Aorta (tissue), 5 donors: ENCODE data around the gene GRAMD4. TPM values are rescaled to one million over a fixed set of nuclear protein-coding genes. Genes with fewer than 3 reads are reported as not detected.

Experiments used
- ATAC-seq: fragments of 200-7000 bp; cut with Tn5 transposase; one replicate; pipeline ENCODE4 v1.9.1; 2022; ENCODE audit warnings: moderate library complexity; ENCODE audit not compliant: low FRiP score
- DNase-seq, 2 donors: peaks; one replicate each; pipeline ENCODE4 v3.0.0-alpha.2; 2020
- H3K27ac ChIP-seq, 2 donors: one replicate each; pipeline ENCODE4 v1.5.1; 2013; ENCODE audit warnings: low read length in 2 of 2, mild to moderate bottlenecking in 2 of 2, moderate library complexity in 2 of 2, control low read depth in 1 of 2, inconsistent platforms in 1 of 2, low read depth in 1 of 2
- H3K27me3 ChIP-seq, 2 donors: one replicate each; pipeline ENCODE4 v1.6.1; 2013; ENCODE audit warnings: control low read depth in 1 of 2, low read length in 1 of 2, mild to moderate bottlenecking in 1 of 2, moderate library complexity in 1 of 2; ENCODE audit not compliant: insufficient read depth in 2 of 2, control insufficient read depth in 1 of 2
- H3K36me3 ChIP-seq, 2 donors: one replicate each; pipeline ENCODE4 v1.6.1; 2013; ENCODE audit warnings: control low read depth in 1 of 2, low read length in 1 of 2, mild to moderate bottlenecking in 1 of 2; ENCODE audit not compliant: insufficient read depth in 2 of 2, control insufficient read depth in 1 of 2
- H3K4me1 ChIP-seq, 2 donors: one replicate each; pipeline ENCODE4 v1.6.1; 2013; ENCODE audit warnings: low read length in 2 of 2, control low read depth in 1 of 2, mild to moderate bottlenecking in 1 of 2, moderate library complexity in 1 of 2; ENCODE audit not compliant: insufficient read depth in 2 of 2, control insufficient read depth in 1 of 2
- H3K4me3 ChIP-seq, 2 donors: one replicate each; pipeline ENCODE4 v1.5.1; 2013; ENCODE audit warnings: low read length in 2 of 2, control low read depth in 1 of 2, mild to moderate bottlenecking in 1 of 2
- H3K9me3 ChIP-seq: one replicate; pipeline ENCODE4 v1.6.1; 2013; ENCODE audit warnings: mild to moderate bottlenecking, low read length; ENCODE audit not compliant: control insufficient read depth
- WGBS, 2 donors: extraction: QIAGEN DNeasy Blood & Tissue Kit; methylation state at CpG; one replicate each; pipeline ENCODE4 v1.1.7; 2013; 5-methylcytosine and 5-hydroxymethylcytosine counted together
- intact Hi-C, 2 donors: fragments of 100-400 bp; cut with DNase I; formaldehyde crosslinking; loops; one replicate each; pipeline versions ENCODE4 v1.14.2 to v1.15.0; 2022
- polyA plus RNA-seq, 2 donors: library from polyadenylated mRNA; stranded (reverse); fragments of 200-250 nt; gene quantifications; one replicate each; pipeline ENCODE4 v1.2.3, GENCODE V29; 2013
- total RNA-seq, 2 donors: library from RNA; stranded (reverse); fragmentation: NEBNext Ultra II Directional; extraction: Animal tissue kit (Norgen Biotek cat#: 25700); gene quantifications; one replicate each; pipeline ENCODE4 v1.2.1, GENCODE V29; 2021
- donor health status: healthy with polysubstance abuse.
- donor health status: Bipolar disorder and iron deficiency.
- donor health status: DM: no; HTN: no; CAD: no.
- donor health status: DM: no; HTN: no; CAD: no.
- donor health status: DM: yes; HTN: yes; CAD: no.

Gene GRAMD4
- total and polyA plus RNA-seq, 4 donors = 5.5 to 37.1 (median 11.2) TPM

DNA sequence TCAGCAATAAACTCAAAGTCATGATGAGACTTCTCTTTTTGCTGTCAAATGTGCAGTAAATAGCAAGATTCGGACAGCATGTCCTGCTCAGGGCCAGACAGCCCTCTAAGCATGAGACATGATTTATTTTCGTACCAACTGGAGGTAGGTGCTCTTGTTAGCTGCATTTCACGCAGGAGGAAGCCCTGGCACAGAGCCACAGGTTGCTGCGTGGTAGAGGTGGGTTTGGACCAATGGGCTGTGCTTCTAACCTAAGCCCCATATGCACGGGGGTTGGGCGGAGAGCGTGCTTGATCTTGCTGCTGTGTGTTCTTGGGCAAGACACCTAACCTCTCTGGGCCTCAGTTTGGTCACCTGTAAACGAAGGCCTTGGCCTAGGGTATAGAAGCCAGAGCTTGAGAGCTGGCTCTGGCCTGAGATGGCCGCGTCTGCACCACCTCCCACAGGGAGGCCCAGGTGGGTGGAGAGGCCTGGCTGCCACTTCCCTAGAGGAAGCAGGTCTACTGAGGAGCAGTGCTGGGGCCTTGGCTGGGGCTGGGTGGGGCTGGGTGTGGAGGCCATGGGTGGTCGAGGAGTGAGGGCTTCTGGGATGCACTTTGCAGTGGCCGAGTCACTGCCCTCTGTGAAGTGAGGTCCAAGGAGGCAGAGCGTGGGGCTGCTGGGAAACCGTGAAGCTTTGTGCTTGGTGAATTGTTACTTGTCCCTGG is 38.5 kb upstream of the GRAMD4 start:
- DNase-seq = peak; percentile 44 to 76
- H3K27me3 ChIP-seq = no peaks in the 10 kb centered on the region
- ATAC-seq = no peak
- H3K27ac ChIP-seq = no peak overlapping the region
- intact Hi-C loops = no loop called here
- WGBS, 2 donors = 85 to 88% methylated on average over 14 of the region's 14 CpGs
- H3K4me1 ChIP-seq = no peaks in the 10 kb centered on the region
- no peaks in the 10 kb centered on the region for H3K9me3 ChIP-seq
- H3K36me3 ChIP-seq = no peaks in the 10 kb centered on the region
- no peak overlapping the region for H3K4me3 ChIP-seq

DNA sequence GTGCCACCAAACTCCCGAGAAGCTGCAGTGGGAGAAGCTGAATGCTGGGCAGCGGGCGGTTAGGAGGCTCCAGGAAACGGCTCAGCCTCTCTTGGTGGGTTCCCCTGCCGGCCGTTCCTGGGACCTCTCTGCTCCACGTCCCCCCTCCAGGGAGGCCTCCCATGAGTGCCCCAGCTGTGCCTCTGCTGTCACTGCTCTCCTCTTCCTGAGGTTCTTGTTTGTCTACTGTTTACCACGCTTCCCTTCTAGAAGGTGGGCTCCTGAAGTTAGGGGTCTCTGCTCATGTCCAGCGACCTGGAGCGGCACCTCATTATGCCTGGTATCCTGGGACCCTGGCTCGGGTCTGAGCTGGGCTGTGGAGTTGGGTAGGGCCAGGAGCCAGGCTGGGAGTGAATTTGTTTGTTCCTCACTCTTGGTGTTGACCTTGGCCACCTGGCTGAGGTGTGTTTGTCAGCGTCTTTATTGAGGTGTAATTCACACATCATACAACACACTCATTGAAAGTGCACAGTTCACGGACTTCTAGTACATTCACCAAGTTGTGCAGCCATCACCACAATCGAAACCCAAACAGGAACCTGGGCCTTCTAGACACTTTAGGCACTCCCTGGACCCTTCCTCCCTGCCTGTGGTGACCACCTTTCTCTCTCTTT is 37.8 kb upstream of the GRAMD4 start:
- Histone ChIP-seq H3K4me1 (no peaks in the 10 kb centered on the region), H3K9me3 (no peaks in the 10 kb centered on the region), H3K27ac (no peak overlapping the region), H3K27me3 (no peaks in the 10 kb centered on the region), H3K36me3 (no peaks in the 10 kb centered on the region), H3K4me3 (no peak overlapping the region)
- ATAC-seq (no peak), DNase-seq (peak; percentile 40 to 57)
- intact Hi-C loops = no loop called here
- WGBS, 2 donors = 89 to 91% methylated on average over 14 of the region's 14 CpGs

GRCh38 chr22:46583571-46583970 is 36.6 kb upstream of the GRAMD4 start:
- Histone ChIP-seq H3K4me1 (no peaks in the 10 kb centered on the region), H3K36me3 (no peaks in the 10 kb centered on the region), H3K27ac (no peak overlapping the region), H3K9me3 (no peaks in the 10 kb centered on the region), H3K4me3 (no peak overlapping the region), H3K27me3 (no peaks in the 10 kb centered on the region)
- intact Hi-C loops = no loop called here
- DNase-seq (peak in 1 of 2 donors; percentile 68), ATAC-seq (no peak)
- 95 to 97% methylated on average over 11 of the region's 11 CpGs for WGBS, 2 donors

- H3K27me3 ChIP-seq = no peaks in the 10 kb centered on the region
- no peaks in the 10 kb centered on the region for H3K4me1 ChIP-seq
- H3K9me3 ChIP-seq = no peaks in the 10 kb centered on the region
- H3K36me3 ChIP-seq = no peaks in the 10 kb centered on the region
- ATAC-seq (no peak), DNase-seq (peak; percentile 30 to 67)
- no peak overlapping the region for H3K27ac ChIP-seq
- no peak overlapping the region for H3K4me3 ChIP-seq
- intact Hi-C loops = no loop called here
- 71 to 77% methylated on average over 42 to 43 of the region's 43 CpGs for WGBS, 2 donors
These were observed 35.9 kb upstream of the GRAMD4 start for GRCh38 chr22:46584081-46584921.

DNA sequence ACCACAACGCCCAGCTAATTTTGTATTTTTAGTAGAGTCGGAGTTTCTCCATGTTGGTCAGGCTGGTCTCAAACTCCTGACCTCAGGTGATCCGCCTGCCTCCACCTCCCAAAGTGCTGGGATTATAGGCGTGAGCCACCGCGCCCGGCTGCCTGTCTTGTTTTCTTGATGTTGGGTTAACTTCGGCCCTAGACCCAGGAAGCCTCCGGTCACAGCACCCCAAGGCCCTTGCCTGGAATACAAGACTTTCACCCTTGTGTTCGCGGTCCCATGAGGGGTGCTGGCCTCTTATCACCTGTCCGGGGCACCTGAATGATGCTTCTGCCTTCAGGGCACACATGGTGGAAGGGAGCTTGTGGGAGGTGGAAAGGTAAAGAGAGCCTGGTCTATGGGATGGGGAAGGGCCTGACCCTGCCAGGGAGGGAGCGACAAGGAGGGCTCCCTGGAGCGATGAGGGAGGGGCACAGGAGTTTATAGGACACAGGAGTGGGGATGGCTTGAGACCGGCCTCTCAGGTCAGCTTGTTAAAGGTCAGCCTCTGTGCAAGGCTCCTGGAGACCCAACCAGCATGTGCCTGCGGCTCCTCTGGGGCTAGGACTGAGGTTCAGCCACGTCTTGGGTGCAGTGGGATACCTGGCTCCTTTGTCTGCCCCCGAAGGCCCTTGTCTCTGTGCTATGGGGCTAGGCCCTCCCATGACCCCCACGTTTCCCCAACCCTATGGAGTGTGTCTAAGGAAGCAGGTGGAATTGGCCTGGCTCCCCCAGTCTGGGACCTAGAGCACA is 34.7 kb upstream of the GRAMD4 start:
- intact Hi-C loops = no loop called here
- H3K27ac ChIP-seq = no peak overlapping the region
- H3K36me3 ChIP-seq = no peaks in the 10 kb centered on the region
- 95 to 97% methylated on average over 19 of the region's 19 CpGs for WGBS, 2 donors
- no peaks in the 10 kb centered on the region for H3K4me1 ChIP-seq
- DNase-seq = peak in 1 of 2 donors; percentile 33
- no peaks in the 10 kb centered on the region for H3K27me3 ChIP-seq
- no peak for ATAC-seq
- no peaks in the 10 kb centered on the region for H3K9me3 ChIP-seq
- H3K4me3 ChIP-seq = no peak overlapping the region

GRCh38 chr22:46586123-46586519 is 34.1 kb upstream of the GRAMD4 start:
- Histone ChIP-seq H3K4me3 (no peak overlapping the region), H3K27me3 (no peaks in the 10 kb centered on the region), H3K27ac (no peak overlapping the region), H3K9me3 (no peaks in the 10 kb centered on the region), H3K36me3 (no peaks in the 10 kb centered on the region), H3K4me1 (no peaks in the 10 kb centered on the region)
- ATAC-seq (no peak), DNase-seq (peak; percentile 29 to 68)
- intact Hi-C loops = no loop called here
- WGBS, 2 donors = 89 to 95% methylated on average over 12 of the region's 12 CpGs

- intact Hi-C loops = no loop called here
- H3K4me3 ChIP-seq = no peak overlapping the region
- WGBS, 2 donors = 90 to 95% methylated on average over 12 of the region's 12 CpGs
- H3K27me3 ChIP-seq = no peaks in the 10 kb centered on the region
- no peaks in the 10 kb centered on the region for H3K36me3 ChIP-seq
- H3K27ac ChIP-seq = no peak overlapping the region
- H3K4me1 ChIP-seq = no peaks in the 10 kb centered on the region
- no peaks in the 10 kb centered on the region for H3K9me3 ChIP-seq
- DNase-seq = peak in 1 of 2 donors; percentile 67
- ATAC-seq = no peak
These were observed 33.6 kb upstream of the GRAMD4 start for GRCh38 chr22:46586531-46587011.

DNA sequence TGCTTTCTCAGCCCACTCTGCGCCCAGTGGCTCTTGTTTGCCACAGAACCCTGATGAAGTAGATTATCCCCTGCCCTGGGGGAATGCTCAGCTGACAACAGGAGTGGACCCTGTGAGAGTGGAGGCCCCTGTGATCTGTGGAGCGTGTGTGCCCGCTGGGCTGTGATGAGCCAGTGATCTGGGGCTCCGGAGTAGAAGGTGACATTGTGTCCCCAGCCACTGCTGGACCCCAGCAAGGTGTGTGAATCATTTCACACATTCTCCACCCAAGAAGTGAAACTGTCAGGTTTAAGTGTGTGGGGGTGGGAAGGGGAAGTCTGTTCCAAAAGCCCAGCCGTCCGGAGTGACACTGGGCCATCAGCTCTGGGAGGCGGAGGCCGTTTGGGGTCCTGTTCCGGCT is 33.1 kb upstream of the GRAMD4 start:
- Histone ChIP-seq H3K27ac (no peak overlapping the region), H3K27me3 (no peaks in the 10 kb centered on the region), H3K9me3 (no peaks in the 10 kb centered on the region), H3K36me3 (no peaks in the 10 kb centered on the region), H3K4me3 (no peak overlapping the region), H3K4me1 (no peaks in the 10 kb centered on the region)
- intact Hi-C loops = no loop called here
- DNase-seq (peak; percentile 27 to 67), ATAC-seq (no peak)
- 90 to 93% methylated on average over 9 of the region's 9 CpGs for WGBS, 2 donors
